GM12878 (cell line): ENCODE data around the gene C12orf43. TPM values are rescaled to one million over a fixed set of nuclear protein-coding genes. Genes with fewer than 3 reads are reported as not detected.

Experiments
- ATAC-seq: fragments of 200-7000 bp; cut with Tn5 transposase; 3 replicates; pipeline ENCODE4 v1.9.1; 2020; ENCODE audit warnings: mild to moderate bottlenecking, moderate library complexity
- BruUV-seq: library from RNA; stranded (reverse); fragments of 400-500 nt; replicated peaks from 2 replicates; lab custom pipeline; 2021; lab: Mats Ljungman, UMichigan
- CTCF ChIA-PET: fragments of 300-600 bp; sonication (Branson Sonifier 250); formaldehyde crosslinking; extraction: SDS; loops from one replicate; lab custom pipeline; 2021; ENCODE audit warnings: inconsistent platforms; lab: Yijun Ruan, JAX
- POLR2A ChIA-PET: fragments of 350-600 bp; formaldehyde crosslinking; extraction: SDS; loops from one replicate; lab custom pipeline; 2021; ENCODE audit warnings: inconsistent platforms; lab: Charles Lee
- RAD21 ChIA-PET: fragments of 300-600 bp; sonication (Branson Sonifier 250); formaldehyde crosslinking; loops from one replicate; lab custom pipeline; 2023; ENCODE audit warnings: antibody characterized with exemption; ENCODE audit not compliant: unreplicated experiment; lab: Charles Lee
- SMC1A ChIA-PET: fragments of 300-600 bp; sonication (Branson Sonifier 250); formaldehyde crosslinking; loops from one replicate; lab custom pipeline; 2023; ENCODE audit not compliant: unreplicated experiment, uncharacterized antibody; lab: Charles Lee
- DNase-seq: peaks from one replicate; pipeline ENCODE4 v3.0.0-alpha.2; 2011; ENCODE audit warnings: low read depth, low spot score
- FAIRE-seq: peaks from 3 replicates; lab custom pipeline; 2011; peaks lifted over from hg19 to GRCh38; lab: Jason Lieb, UNC
- H2AFZ ChIP-seq: 2 replicates; pipeline ENCODE4 v1.6.0; 2011; ENCODE audit warnings: low read depth, low read length, control low read depth; ENCODE audit not compliant: control insufficient read depth
- H3K27ac ChIP-seq: 2 replicates; pipeline ENCODE4 v1.5.1; 2011; ENCODE audit warnings: control low read depth; ENCODE audit not compliant: control insufficient read depth, insufficient read depth
- H3K27me3 ChIP-seq, 2 experiments: replicated peaks in 1 of 2; 2 replicates each; pipeline versions ENCODE4 v1.6.0 to v1.6.1; 2011; ENCODE audit warnings: low read length in 1 of 2; ENCODE audit not compliant: control insufficient read depth in 2 of 2, insufficient read depth in 2 of 2
- H3K36me3 ChIP-seq, 2 experiments: 2 replicates each; pipeline ENCODE4 v1.5.1; 2011; ENCODE audit warnings: low read length in 1 of 2; ENCODE audit not compliant: control insufficient read depth in 2 of 2, insufficient read depth in 2 of 2
- H3K4me1 ChIP-seq: 2 replicates; pipeline ENCODE4 v1.6.1; 2011; ENCODE audit warnings: mild to moderate bottlenecking, low read length, moderate library complexity, mixed read lengths; ENCODE audit not compliant: control insufficient read depth, insufficient read depth
- H3K4me2 ChIP-seq: 2 replicates; pipeline ENCODE4 v1.6.0; 2011; ENCODE audit warnings: control low read depth; ENCODE audit not compliant: control insufficient read depth, insufficient read depth
- H3K4me3 ChIP-seq: fragments of 200-600 bp; sonication (generic); 2 replicates; pipeline ENCODE4 v1.5.1; 2016
- H3K79me2 ChIP-seq: 2 replicates; pipeline ENCODE4 v1.6.0; 2011; ENCODE audit warnings: low read length; ENCODE audit not compliant: control insufficient read depth, insufficient read depth
- H3K9ac ChIP-seq: 2 replicates; pipeline ENCODE4 v1.8.0; 2011; ENCODE audit warnings: low read length, control low read depth, mixed read lengths; ENCODE audit not compliant: control insufficient read depth, insufficient read depth
- H3K9me3 ChIP-seq: replicated peaks from 3 replicates; pipeline ENCODE4 v1.5.1; 2011; ENCODE audit warnings: mild to moderate bottlenecking, low read length; ENCODE audit not compliant: control insufficient read depth, insufficient read depth
- H4K20me1 ChIP-seq: 2 replicates; pipeline ENCODE4 v1.6.0; 2011; ENCODE audit not compliant: control insufficient read depth, insufficient read depth
- ELK1 ChIP-seq: IDR thresholded peaks from 2 replicates; pipeline ENCODE4 v1.6.1; 2012; ENCODE audit warnings: low read depth, low read length, improper control_type of control experiment
- EZH2 ChIP-seq: IDR thresholded peaks from 2 replicates; pipeline ENCODE4 v1.6.1; 2012; ENCODE audit warnings: low read depth, mild to moderate bottlenecking, control low read depth, inconsistent platforms, low read length, borderline replicate concordance; ENCODE audit not compliant: control insufficient read depth
- HCFC1 ChIP-seq: fragments of 150-350 bp; IDR thresholded peaks from 2 replicates; pipeline ENCODE4 v1.6.1; 2014; ENCODE audit warnings: low read length
- IKZF2 ChIP-seq, 2 experiments: fragments of 450-650 bp; IDR thresholded peaks; 2 replicates each; pipeline ENCODE4 v1.6.1; 2017; ENCODE audit warnings: mild to moderate bottlenecking in 2 of 2, moderate library complexity in 2 of 2
- KDM1A ChIP-seq: fragments of 200-600 bp; sonication (generic); IDR thresholded peaks from 2 replicates; pipeline ENCODE4 v1.6.1; 2016; ENCODE audit warnings: borderline replicate concordance
- MEF2A ChIP-seq: IDR thresholded peaks from 2 replicates; pipeline ENCODE4 v1.6.1; 2011; ENCODE audit warnings: low read depth, mild to moderate bottlenecking, low read length, moderate library complexity; ENCODE audit not compliant: insufficient read depth
- MEF2B ChIP-seq: fragments of 450-650 bp; IDR thresholded peaks from 2 replicates; pipeline ENCODE4 v1.6.1; 2018; ENCODE audit warnings: mild to moderate bottlenecking, moderate library complexity; ENCODE audit not compliant: partially characterized antibody, poor library complexity, severe bottlenecking
- POU2F2 ChIP-seq: IDR thresholded peaks from 3 replicates; pipeline ENCODE4 v1.6.1; 2011; ENCODE audit warnings: low read depth, mild to moderate bottlenecking, low read length, borderline replicate concordance
- RFX5 ChIP-seq: IDR thresholded peaks from 2 replicates; pipeline ENCODE4 v1.6.1; 2011; ENCODE audit warnings: low read depth, low read length, improper control_type of control experiment
- SIX5 ChIP-seq: IDR thresholded peaks from 2 replicates; pipeline ENCODE4 v1.6.1; 2011; ENCODE audit warnings: mild to moderate bottlenecking, low read depth, low read length, moderate library complexity; ENCODE audit not compliant: severe bottlenecking
- SMC3 ChIP-seq: IDR thresholded peaks from 2 replicates; pipeline ENCODE4 v1.6.1; 2011; ENCODE audit warnings: low read length, improper control_type of control experiment, borderline replicate concordance
- SRF ChIP-seq, 2 experiments: IDR thresholded peaks; 2 replicates each; pipeline ENCODE4 v1.6.1; 2011; ENCODE audit warnings: low read depth in 2 of 2, low read length in 2 of 2, mild to moderate bottlenecking in 1 of 2, moderate library complexity in 1 of 2
- STAT3 ChIP-seq: IDR thresholded peaks from 2 replicates; pipeline ENCODE4 v1.6.1; 2011; ENCODE audit warnings: low read depth, low read length, improper control_type of control experiment
- WGBS: methylation state at CpG from one replicate; pipeline ENCODE4 v1.1.6; 2016; ENCODE audit warnings: low lambda C conversion rate; ENCODE audit not compliant: insufficient replicate concordance, insufficient coverage; ENCODE audit errors: missing lambda C conversion rate; 5-methylcytosine and 5-hydroxymethylcytosine counted together
- in situ Hi-C: fragments of 300-500 bp; cut with MboI; formaldehyde crosslinking; loops from 9 replicates; pipeline ENCODE4 v1.14.3; 2018; ENCODE audit warnings: mixed read lengths
- intact Hi-C: fragments of 100-400 bp; cut with micrococcal nuclease; formaldehyde crosslinking; loops from one replicate; pipeline ENCODE4 v1.14.2; 2022; ENCODE audit not compliant: unreplicated experiment
- polyA plus RNA-seq, 11 experiments: library from polyadenylated mRNA; depleted of rRNA in 4 of 11; unstranded in 6 of 11; stranded (reverse) in 5 of 11; fragments of >200 nt; fragmentation: Nextera tagmentation in 4 of 11; fragmentation: Illumina TruSeq in 1 of 11; extraction: Ambion mirVana in 4 of 11; extraction: Trizol in 1 of 11; gene quantifications; 1 replicate in 1 of 11; 2 replicates in 10 of 11; pipeline versions ENCODE4 v1.2.1 to v1.2.3, GENCODE V29; 2011 to 2016; ENCODE audit warnings: inconsistent platforms in 2 of 11, missing spikeins in 2 of 11, low read depth in 1 of 11
- total RNA-seq, 4 experiments: library from RNA; depleted of rRNA in 3 of 4; stranded (reverse); fragments of >200 nt in 3 of 4; fragmentation: Illumina TruSeq in 1 of 4; extraction: Trizol in 1 of 4; gene quantifications; 2 replicates each; pipeline versions ENCODE4 v1.2.1 to v1.2.3, GENCODE V29; 2013 to 2021
- TF ChIP-seq, protein P1 (sequence below): fragments of 450-650 bp; IDR thresholded peaks from 2 replicates; pipeline ENCODE4 v1.6.1; 2016; ENCODE audit warnings: mild to moderate bottlenecking
- TF ChIP-seq, protein P2 (sequence below): fragments of 450-650 bp; IDR thresholded peaks from 2 replicates; pipeline ENCODE4 v1.6.1; 2016; ENCODE audit warnings: mild to moderate bottlenecking

Gene C12orf43
- total and polyA plus RNA-seq, 10 of the 15 experiments (the other 5 are each of a cell fraction or from before 2014, with no cell fraction given) = 7.5 to 30.8 (median 21.3) TPM

DNA sequence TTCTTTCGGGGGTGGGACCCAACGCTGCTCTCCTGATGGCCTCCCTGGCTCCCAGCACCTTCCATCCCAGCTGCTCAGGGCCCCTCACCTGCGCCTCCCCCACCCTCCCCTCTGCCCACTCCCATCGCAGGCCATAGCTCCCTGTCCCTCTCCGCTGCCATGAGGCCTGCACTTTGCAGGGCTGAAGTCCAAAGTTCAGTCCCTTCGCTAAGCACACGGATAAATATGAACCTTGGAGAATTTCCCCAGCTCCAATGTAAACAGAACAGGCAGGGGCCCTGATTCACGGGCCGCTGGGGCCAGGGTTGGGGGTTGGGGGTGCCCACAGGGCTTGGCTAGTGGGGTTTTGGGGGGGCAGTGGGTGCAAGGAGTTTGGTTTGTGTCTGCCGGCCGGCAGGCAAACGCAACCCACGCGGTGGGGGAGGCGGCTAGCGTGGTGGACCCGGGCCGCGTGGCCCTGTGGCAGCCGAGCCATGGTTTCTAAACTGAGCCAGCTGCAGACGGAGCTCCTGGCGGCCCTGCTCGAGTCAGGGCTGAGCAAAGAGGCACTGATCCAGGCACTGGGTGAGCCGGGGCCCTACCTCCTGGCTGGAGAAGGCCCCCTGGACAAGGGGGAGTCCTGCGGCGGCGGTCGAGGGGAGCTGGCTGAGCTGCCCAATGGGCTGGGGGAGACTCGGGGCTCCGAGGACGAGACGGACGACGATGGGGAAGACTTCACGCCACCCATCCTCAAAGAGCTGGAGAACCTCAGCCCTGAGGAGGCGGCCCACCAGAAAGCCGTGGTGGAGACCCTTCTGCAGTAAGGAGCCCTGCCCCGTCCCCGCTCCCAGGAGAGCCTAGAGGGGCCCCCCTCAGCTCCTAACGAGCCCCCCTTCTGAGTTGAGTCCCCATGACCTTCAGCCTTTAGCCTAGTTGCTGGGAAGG is 37.7 kb downstream of the C12orf43 start, which contains the start of gene HNF1A:
Gene HNF1A (plus strand): TSS at position 248 of the 924 bp plus-strand sequence. CDS start 226 bp downstream, at position 474.
- ChIA-PET SMC1A (no interaction called here), CTCF (interaction anchor here (0.7 to 1.4 kb wide), 4 partner anchors 31 to 396 kb away, joined by 3 to 6 read pairs (median 3); no protein-coding TSS in a partner anchor), POLR2A (interaction anchor here (0.6 kb wide), 1 partner anchor 336 kb away, joined by 3 read pairs; no protein-coding TSS in a partner anchor), RAD21 (interaction anchor here (1.0 kb wide), 1 partner anchor 246 kb away, joined by 5 read pairs; no protein-coding TSS in a partner anchor)
- TF ChIP-seq KDM1A (no peak), IKZF2 (IDR thresholded peaks at IDR 0.05) (no peak), RFX5 (no peak), ELK1 (no peak), POU2F2 (no peak), SMC3 (no peak), HCFC1 (no peak), SRF (IDR thresholded peaks at IDR 0.05; ENCODE audit: low read depth in 2 of 2, low read length in 2 of 2) (no peak), STAT3 (no peak), SIX5 (no peak), MEF2B (no peak), MEF2A (no peak), EZH2 (no peak)
- TF ChIP-seq, protein P1, sequence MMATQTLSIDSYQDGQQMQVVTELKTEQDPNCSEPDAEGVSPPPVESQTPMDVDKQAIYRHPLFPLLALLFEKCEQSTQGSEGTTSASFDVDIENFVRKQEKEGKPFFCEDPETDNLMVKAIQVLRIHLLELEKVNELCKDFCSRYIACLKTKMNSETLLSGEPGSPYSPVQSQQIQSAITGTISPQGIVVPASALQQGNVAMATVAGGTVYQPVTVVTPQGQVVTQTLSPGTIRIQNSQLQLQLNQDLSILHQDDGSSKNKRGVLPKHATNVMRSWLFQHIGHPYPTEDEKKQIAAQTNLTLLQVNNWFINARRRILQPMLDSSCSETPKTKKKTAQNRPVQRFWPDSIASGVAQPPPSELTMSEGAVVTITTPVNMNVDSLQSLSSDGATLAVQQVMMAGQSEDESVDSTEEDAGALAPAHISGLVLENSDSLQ = no peak
- TF ChIP-seq, protein P2, sequence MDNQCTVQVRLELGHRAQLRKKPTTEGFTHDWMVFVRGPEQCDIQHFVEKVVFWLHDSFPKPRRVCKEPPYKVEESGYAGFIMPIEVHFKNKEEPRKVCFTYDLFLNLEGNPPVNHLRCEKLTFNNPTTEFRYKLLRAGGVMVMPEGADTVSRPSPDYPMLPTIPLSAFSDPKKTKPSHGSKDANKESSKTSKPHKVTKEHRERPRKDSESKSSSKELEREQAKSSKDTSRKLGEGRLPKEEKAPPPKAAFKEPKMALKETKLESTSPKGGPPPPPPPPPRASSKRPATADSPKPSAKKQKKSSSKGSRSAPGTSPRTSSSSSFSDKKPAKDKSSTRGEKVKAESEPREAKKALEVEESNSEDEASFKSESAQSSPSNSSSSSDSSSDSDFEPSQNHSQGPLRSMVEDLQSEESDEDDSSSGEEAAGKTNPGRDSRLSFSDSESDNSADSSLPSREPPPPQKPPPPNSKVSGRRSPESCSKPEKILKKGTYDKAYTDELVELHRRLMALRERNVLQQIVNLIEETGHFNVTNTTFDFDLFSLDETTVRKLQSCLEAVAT = no peak
- no peak for DNase-seq
- Histone ChIP-seq H3K9ac (no peak within 1 kb of the TSS), H3K36me3 (no peaks in the 10 kb centered on the region), H2AFZ (no peak within 1 kb of the TSS), H3K27ac (no peak within 1 kb of the TSS), H4K20me1 (no peaks in the 10 kb centered on the region), H3K4me2 (no peak within 1 kb of the TSS), H3K4me1 (no peaks in the 10 kb centered on the region), H3K4me3 (no peak within 1 kb of the TSS), H3K27me3 (no peaks in the 10 kb centered on the region), H3K79me2 (no peaks in the 10 kb centered on the region), H3K9me3 (no peaks in the 10 kb centered on the region)
- ATAC-seq = no peak
- in situ Hi-C loops = no loop called here
- intact Hi-C loops = no loop called here
- BruUV-seq = no TSS peak
- WGBS = 55% methylated on average over 40 of the region's 40 CpGs
- no peak for FAIRE-seq
